Ishikawa (cell line): ENCODE results near the gene PDZK1IP1.

Source experiments
- CEBPB ChIP-seq: IDR thresholded peaks from 2 replicates; pipeline ENCODE4 v1.6.1; 2012
- CREB1 ChIP-seq: IDR thresholded peaks from 2 replicates; pipeline ENCODE4 v1.6.1; 2012; ENCODE audit warnings: low read depth
- EGR1 ChIP-seq: IDR thresholded peaks from 2 replicates; pipeline ENCODE4 v1.6.1; 2012
- EP300 ChIP-seq: IDR thresholded peaks from 2 replicates; pipeline ENCODE4 v1.6.1; 2012; ENCODE audit warnings: borderline replicate concordance
- FOXM1 ChIP-seq: IDR thresholded peaks from 2 replicates; pipeline ENCODE4 v1.6.1; 2012; ENCODE audit warnings: low read depth, borderline replicate concordance
- NFIC ChIP-seq: IDR thresholded peaks from 2 replicates; pipeline ENCODE4 v1.6.1; 2012
- RAD21 ChIP-seq: IDR thresholded peaks from 2 replicates; pipeline ENCODE4 v1.6.1; 2012; ENCODE audit warnings: low read depth
- REST ChIP-seq: IDR thresholded peaks from 2 replicates; pipeline ENCODE4 v1.6.1; 2012; ENCODE audit warnings: low read depth, mild to moderate bottlenecking
- TAF1 ChIP-seq: IDR thresholded peaks from 2 replicates; pipeline ENCODE4 v1.6.1; 2012; ENCODE audit warnings: low read depth, mild to moderate bottlenecking
- TCF12 ChIP-seq: IDR thresholded peaks from 2 replicates; pipeline ENCODE4 v1.6.1; 2012; ENCODE audit warnings: low read depth
- TEAD4 ChIP-seq: IDR thresholded peaks from 2 replicates; pipeline ENCODE4 v1.6.1; 2012
- YY1 ChIP-seq: IDR thresholded peaks from 2 replicates; pipeline ENCODE4 v1.6.1; 2012; ENCODE audit warnings: low read depth
- ZBTB7A ChIP-seq: IDR thresholded peaks from 2 replicates; pipeline ENCODE4 v1.6.1; 2012; ENCODE audit warnings: low read depth
- TF ChIP-seq, protein P1 (sequence below): IDR thresholded peaks from 2 replicates; pipeline ENCODE4 v1.6.1; 2012
- TF ChIP-seq, protein P2 (sequence below): IDR thresholded peaks from 2 replicates; pipeline ENCODE4 v1.6.1; 2012

Gene PDZK1IP1

GRCh38 chr1:47225430-47226100 is 35.7 kb upstream of the PDZK1IP1 start:
- TF ChIP-seq RAD21: no peak
- TF ChIP-seq ZBTB7A: no peak; the same call in 1 of the 2 replicates
- no peak for TF ChIP-seq TCF12
- TF ChIP-seq, protein P1, sequence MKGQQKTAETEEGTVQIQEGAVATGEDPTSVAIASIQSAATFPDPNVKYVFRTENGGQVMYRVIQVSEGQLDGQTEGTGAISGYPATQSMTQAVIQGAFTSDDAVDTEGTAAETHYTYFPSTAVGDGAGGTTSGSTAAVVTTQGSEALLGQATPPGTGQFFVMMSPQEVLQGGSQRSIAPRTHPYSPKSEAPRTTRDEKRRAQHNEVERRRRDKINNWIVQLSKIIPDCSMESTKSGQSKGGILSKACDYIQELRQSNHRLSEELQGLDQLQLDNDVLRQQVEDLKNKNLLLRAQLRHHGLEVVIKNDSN: no peak
- TF ChIP-seq, protein P2, sequence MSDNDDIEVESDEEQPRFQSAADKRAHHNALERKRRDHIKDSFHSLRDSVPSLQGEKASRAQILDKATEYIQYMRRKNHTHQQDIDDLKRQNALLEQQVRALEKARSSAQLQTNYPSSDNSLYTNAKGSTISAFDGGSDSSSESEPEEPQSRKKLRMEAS: no peak

- no peak for TF ChIP-seq ZBTB7A
- TF ChIP-seq EP300: no peak
- no peak for TF ChIP-seq TAF1
- no peak for TF ChIP-seq RAD21
- no peak for TF ChIP-seq FOXM1
- TF ChIP-seq, protein P1: no peak
- no peak for TF ChIP-seq EGR1
- TF ChIP-seq, protein P2: no peak
- no peak for TF ChIP-seq TCF12
- no peak for TF ChIP-seq NFIC
- no peak for TF ChIP-seq YY1
- no peak for TF ChIP-seq REST
- TF ChIP-seq CREB1: no peak
- TF ChIP-seq TEAD4: no peak
These were observed 35.0 kb upstream of the PDZK1IP1 start for GRCh38 chr1:47224676-47225399.

- no peak for TF ChIP-seq CREB1
- no peak for TF ChIP-seq EGR1
- TF ChIP-seq CEBPB: no peak
- TF ChIP-seq, protein P2: no peak
- no peak for TF ChIP-seq ZBTB7A
- no peak for TF ChIP-seq TAF1
- no peak for TF ChIP-seq TCF12
- TF ChIP-seq EP300: no peak
- TF ChIP-seq YY1: no peak
- TF ChIP-seq NFIC: no peak
- no peak for TF ChIP-seq RAD21
These were observed 34.3 kb upstream of the PDZK1IP1 start for GRCh38 chr1:47223921-47224675.

GRCh38 chr1:47223174-47223920 is 33.5 kb upstream of the PDZK1IP1 start:
- no peak for TF ChIP-seq YY1
- no peak for TF ChIP-seq TCF12

- TF ChIP-seq, protein P1: no peak
- TF ChIP-seq TEAD4: no peak
- TF ChIP-seq TCF12: no peak
- TF ChIP-seq NFIC: no peak
- TF ChIP-seq, protein P2: no peak
- no peak for TF ChIP-seq REST
- no peak for TF ChIP-seq EP300
- TF ChIP-seq CEBPB: no peak
- TF ChIP-seq RAD21: no peak
- no peak for TF ChIP-seq FOXM1
- no peak for TF ChIP-seq EGR1
These were observed 32.6 kb upstream of the PDZK1IP1 start for GRCh38 chr1:47222476-47222875.
